HG02678 (cell line): Measurements from ENCODE around the gene ZG16B.

ENCODE experiments used
- ATAC-seq: cut with Tn5 transposase; IDR thresholded peaks from one replicate; pipeline ENCODE4 v1.9.1; 2021; ENCODE audit warnings: mild to moderate bottlenecking, moderate library complexity; ENCODE audit not compliant: unreplicated experiment

The ZG16B gene

DNA sequence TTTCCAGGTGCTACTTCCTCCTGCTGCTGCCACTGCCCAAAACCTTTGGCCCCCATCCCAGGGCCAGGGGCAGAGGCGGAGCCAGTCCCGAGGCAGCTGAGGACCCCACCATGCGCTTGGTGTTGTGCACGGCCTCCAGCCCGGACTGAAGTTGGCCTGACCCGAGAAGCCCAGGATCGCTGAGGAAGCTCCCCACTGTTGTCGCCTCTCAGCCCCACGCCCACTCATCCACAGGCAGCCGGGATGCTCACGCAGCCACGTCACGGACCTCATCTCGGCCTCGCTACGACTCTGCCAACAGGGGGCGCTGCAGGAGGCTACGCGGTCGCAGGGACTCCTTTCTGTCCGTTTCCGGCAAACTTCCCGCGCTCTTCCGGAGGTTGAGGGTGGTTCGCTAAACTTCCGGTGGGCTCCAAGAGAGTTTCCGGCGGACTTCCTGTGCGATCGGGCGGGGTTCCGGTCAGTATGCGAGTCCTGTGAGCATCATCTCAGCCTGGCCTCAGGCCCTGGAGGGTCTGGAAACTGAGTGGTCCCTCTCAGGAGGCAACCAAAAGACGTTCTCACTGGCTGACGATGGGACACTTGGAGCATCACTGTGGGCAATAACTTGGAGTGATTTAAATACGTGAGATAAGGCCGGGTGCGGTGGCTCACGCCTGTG, 12.4 kb downstream of the ZG16B start:
- no peak for ATAC-seq

DNA sequence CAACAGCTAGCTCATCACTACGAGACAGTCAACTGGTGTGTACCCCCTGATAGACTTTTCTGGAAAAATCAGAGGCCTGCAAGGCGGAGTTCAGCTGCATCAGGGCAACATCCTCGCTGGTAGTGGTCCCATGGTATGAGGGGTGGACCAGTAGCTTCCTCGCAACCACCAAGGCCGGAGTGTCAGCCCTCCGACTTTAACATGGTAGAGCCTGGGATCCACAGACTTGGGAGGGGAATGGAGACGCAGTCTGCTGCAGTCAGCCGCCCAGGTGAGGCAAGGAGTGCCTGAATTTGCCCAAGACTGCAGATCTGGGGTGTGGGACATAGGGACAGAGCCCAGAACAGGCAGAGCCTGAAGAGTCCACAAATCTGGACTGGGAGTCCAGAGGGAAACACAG, 13.4 kb downstream of the ZG16B start:
- ATAC-seq: no peak

DNA sequence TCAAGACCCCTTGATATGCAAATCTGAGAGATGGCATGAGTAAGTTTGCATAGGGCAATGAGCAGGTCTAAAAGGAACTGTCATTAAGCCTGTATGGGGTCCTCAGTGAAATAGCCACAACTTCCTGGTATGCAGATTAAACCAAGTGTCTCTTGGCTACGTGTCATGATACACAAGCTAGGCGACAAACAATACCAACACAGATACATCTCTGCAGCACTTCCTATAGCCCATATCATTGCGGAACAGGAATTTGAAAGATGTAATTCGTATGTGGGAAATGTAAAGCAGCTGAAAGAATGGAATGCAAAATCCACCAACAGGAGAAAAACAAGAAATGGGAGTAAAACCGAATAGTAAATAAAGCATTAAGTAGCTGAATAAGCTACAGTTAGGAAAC, 15.0 kb downstream of the ZG16B start:
- no peak for ATAC-seq

DNA sequence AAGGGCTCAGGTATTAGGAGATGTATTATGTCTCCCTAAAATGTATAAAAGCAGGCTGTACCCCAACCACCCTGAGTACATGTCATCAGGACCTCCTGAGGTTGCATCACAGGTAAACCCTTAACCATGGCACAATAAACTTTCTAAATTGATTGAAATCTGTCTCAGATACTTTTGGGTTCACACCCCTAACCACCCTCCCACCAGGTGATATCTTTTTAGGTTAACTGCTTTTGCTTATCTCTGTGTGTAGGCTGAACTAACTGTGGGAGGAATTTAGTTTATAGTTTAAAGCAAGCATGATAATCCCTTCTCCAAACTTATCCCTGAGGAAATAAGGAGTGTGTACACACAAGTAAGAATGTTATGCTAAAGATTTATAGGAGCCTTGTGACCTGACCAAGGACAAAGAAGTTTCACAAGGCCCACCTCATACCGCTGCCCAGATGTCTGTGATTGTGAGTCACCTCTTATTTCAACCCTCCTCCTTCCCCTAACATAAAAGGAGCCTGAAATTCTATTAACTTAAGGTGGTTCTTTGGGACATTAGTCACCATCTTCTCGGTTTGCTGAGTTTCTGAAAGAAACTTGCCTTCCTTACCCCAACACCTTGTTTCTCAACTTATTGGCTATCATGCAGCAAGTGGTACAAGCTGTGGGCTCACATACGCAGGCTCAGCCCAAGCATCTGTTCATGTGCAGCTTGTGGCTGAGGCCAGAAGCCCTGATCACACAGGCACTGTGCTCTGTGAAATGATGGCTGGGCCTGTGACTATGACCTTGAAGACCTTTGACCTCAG, 16.6 kb downstream of the ZG16B start:
- ATAC-seq: no peak

DNA sequence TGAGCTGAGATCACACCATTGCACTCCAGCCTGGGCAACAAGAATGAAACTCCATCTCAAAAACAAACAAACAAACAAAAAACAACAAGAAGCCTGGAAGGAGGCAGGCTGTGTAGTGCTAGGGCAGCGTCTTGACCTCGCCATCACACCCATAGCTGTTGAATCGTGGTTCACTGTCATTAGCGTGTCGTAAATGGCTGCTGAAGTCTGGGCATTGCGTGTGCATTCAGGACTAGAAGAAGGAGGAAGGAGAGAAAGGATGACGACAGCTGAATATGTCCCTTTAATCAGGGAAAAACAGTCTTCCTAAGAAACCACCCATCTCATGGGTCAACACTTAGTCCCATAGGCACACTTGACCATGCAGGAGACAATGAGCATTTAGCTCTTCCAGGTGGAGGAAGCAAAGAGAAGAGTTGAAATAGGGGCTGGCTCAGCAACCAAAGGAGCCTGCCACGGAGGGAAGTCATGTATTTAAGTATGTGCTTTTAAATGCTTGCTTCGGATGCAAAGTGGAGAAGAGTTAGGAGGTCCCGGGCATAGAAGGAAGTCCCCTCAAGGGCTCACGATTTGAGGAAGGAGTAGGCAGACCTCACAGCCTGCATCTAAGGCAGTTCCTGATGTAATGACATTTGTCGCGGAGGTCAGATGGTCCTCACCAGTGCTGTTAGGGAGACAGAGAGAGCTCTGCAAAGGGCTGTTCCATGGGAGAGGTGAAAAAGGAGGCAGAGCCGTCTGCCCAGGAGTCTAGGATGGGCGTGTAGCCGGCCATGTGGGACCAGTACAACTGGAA, 19.0 kb downstream of the ZG16B start:
- ATAC-seq: no peak

DNA sequence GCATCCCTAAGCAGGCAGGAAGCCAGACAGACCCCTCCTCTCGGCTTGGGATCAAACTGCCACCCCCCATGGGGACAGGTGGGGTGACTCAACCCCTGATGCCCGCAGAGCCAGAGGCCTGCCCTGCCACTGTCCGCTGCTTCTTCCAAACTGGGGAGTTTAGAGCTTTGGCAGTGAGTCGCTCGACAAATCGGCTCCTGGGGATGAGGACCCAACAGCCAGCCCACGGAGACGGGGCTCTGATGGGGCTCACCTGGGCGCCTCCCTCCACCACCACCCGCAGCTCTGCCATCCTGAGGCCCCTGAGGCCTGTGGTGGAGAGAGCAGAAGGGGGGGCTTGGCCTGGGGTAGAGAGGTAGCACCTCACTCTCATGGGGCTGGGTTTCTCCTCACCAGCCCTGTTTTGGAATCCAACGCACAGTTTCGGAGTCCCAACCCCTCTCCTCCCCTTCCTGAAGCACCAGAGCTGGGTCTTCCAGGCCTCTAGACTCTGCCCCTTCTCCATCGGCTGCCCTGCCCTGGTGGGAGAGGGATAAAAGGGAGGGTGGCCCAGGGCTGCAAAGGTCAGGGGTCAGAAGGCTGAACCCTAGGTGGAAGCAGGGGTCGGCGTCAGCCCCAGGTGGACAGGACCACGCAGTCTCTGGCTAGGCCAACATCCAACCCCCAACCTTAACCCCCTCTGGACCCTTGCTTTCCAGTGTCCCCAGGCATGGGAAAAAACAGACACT, 22.1 kb downstream of the ZG16B start:
- ATAC-seq: no peak

DNA sequence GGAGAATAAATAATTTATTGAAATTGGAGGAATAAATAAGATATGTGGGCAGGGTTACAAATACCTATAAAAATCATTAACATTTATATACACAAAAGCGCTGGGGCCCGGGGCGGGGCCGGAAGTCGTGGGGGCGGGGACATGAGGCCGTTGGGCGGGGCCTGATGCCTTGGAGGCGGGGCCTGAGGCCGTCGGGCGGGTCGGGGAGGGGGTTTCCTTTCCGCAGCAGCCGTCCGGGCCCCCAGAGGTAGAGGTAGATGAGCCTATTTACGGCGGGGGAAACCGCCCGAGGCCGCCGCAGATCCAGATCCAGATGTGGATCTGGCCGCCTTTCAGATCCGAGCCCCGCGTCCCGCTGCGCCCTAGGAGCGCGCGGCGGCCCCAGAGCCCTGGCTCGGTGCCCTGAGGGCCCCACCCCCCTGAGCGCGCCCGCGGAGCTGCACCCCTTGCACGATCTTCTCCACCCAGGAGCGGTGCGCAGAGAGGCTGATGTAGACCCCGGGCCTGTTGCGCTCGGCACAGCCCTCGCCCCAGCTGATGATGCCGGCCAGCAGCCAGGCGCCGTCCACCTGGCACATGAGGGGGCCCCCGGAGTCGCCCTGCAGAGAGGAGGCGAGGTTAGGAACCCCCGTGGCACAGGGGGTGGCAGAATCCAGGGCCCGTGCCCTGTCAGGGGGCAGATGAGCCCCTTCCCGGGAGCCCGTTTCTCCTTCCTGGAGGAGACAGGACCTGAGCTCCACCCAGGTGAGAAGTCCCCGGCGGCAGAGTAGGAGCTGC, 22.8 kb downstream of the ZG16B start:
- ATAC-seq: no peak

DNA sequence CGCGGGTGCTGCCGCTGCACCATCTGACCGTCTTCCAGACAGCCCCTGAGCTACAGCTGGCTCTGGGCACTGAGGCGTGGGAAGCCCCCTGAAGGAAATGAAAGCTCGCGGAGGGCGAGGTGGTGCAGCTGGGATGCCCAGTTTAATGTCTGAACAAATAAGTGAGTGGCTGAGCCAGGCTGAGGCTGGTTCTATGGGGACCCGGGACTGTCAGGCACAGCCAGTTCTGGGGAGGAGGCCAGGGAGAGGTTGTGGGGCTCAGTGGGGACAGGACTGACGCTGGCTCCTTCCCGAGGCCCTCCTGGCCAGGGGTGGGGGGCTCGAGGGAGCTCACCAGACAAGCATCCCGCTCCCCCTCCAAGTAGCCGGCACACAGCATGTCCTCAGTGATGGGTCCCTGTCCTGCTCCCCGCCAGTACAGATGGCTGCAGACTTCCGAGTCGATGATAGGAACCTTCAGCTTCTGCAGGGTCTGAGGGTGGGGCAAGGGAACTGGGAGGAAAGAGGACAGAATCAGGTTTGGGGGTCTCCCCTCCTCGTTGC, 23.5 kb downstream of the ZG16B start:
- ATAC-seq: no peak

DNA sequence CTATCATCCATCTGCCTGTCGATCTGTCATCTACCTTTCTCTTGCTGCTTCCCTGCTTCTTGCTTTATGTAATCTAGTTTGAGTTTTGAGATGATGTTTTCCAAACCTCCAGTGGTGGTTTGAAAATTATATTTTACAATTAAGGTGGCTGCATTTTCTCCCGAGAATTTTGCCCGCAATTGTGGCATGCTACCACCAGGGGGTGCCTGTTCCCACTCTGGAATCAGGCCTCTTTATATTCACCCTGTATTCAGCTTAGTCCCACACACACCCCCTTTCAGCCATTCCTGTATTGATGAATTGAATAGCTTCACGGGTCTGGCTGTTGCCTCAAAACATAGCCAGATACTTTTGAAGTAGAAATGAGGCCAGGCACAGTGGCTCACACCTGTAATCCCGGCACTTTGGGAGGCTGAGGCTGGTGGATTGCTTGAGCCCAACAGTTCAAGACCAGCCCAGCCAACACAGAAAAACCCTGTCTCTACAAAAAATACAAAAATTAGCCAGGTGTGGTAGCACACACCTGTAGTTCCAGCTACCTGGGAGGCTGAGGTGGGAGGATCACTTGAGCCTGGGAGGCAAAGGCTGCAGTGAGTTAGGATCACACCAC, 24.7 kb downstream of the ZG16B start:
- no peak for ATAC-seq

DNA sequence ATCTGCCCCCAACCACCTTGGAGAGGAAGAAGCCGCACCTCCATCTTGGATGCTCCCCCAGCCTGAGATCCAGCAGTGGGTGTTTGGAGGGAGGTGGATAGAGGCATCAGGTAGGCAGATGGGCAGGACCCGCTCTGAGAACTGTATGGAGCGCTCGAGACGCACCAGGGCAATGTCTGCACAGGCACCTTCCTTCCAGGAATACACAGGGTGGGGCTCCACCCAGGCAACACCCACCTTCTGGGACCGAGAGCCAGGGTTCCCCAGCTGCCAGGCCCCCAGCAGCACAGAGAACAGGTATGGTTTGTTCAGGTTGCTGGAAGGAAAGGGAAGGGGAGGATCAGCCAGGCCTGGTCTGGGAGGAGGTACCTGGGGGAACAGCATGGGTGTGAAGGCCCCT, 25.4 kb downstream of the ZG16B start:
- no peak for ATAC-seq

DNA sequence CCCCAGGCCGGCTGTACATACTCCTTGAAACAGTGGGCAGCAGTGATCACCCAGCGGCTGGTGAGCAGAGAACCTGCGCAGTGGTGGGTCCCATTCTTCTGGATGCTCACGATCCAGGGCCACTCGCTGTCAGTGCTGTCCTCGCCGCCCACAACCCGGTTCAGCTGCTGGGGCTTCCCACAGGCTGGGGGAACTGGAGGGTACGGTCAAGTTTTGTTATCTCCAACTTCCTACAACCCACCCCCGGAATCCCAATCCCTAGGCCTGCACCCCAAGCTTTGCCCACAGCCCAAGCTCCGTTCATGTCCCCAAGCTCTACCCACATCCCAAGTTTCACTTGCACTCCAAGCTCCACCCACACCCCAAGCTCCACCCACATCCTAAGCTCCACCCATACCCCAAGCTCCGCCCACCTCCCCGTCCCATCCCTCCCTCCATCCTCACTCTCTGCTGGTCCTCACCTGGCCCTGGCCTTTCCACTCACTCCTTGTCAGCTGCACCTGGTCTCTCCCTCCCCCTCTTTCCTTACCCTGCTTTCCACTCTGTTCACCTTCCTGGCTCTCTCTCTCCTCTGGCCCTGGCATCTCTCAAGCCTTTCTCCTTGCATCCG, 26.1 kb downstream of the ZG16B start:
- no peak for ATAC-seq

DNA sequence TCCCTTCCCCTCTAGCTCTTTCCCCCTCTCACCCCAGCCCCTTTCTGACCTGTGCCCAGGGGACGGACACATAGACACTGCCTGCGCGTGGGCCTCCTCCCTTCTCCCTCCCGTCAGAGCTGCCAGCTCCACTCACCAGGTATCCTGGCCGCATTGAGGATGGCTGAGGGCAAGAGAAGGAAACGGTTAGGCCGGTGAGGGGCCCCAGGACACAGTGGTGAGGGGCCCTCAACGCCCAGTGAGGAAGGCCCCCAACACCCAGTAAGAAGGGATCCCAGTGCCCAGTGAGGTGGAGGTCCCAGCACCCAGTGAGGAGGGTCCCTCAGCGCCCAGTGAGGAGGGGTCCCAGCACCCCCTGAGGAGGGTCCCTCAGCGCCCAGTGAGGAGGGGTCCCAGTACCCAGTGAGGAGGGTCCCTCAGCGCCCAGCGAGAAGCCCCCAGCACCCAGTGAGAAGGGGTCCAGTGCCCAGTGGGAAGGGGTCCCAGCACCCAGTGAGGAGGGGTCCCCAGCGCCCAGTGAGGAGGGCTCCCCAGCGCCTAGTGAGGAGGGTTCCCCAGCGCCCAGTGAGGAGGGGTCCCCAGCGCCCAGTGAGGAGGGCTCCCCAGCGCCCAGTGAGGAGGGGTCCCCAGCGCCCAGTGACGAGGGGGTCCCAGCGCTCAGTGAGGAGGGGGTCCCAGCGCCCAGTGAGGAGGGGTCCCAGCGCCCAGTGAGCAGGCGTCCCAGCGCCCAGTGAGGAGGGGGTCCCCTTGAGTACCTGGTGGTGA, 26.8 kb downstream of the ZG16B start:
- ATAC-seq: no peak

DNA sequence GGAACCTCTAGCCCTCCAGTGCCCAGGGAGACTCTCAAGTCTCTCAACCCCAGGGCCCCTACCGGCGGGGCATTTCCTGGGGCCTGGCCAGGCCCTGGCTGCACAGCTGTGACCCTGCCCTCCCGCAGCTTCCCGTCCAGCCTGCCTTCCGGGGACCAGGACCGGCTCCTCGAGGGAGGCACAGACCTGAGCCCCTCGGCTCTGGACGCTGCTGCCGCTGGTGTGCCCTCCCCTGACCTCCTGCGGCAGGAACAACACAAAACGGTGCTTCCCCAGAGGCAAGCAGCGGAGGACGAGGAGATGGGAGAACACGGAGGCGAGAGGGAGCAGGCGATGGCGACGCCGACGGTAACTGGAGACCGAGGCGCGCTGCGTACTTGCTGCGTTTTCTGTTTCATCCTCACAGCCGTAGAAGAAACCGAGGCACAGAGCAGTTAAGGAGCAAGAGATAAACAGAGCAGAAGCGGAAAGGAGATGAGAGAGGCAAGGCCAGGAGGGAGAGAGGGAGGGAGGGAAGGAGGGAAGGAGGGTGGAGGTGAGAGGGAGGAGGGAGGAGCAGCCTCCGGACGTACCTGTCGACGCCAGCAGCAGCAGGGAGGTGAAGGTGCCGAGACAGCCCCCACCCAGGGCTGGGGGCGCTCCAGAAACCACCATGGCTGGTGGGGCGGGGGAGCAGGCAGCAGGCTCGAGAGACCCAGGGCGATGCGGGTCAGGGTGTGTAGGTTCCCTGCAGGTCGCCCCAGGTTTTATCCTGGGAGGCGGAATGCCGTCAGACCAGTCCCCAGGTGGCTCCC, 27.5 kb downstream of the ZG16B start, which contains the start of gene PRSS22:
Gene PRSS22, minus strand, starts transcription at position 720 of the 794 bp plus-strand sequence. Its CDS starts 66 bp downstream, at position 654.
- ATAC-seq: no peak

DNA sequence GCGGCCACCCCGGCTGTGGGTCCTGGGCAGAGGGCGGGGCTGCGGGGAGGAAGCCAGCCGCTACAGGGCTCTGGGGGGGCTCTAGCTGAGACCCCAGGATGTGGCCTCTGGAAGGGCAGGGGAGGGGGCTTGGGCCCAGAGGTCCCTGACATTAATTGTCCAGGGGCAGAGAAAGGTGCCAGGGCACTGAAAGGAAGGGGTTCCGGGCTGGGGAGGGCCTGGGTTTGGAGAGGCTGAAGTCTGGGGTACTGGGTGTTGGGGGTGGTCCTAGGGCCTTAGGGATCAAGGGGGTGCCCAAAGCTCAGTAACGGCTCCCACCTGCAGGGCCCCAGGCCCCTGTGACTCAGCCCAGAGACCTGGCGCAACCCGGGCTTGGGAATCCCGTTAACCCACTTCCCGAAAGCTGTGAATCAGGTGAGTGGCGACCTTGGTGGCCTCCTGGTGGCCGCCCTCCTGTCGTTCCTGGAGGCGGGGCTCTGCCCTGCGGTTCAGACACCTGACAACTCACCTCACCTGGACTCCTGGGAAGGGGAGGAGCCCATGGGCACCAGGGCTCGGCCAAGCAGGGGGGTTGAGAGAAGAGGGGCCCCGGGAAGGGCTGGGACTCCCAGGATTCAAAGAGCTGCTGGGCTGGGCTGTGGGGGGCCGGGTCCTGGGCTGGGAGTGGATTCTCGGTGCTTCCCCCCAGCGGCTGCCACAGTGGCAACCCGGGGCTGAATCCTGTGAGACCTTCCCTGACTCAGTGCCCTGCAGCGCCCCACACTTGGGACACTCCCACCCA, 28.3 kb downstream of the ZG16B start:
- ATAC-seq: no peak

DNA sequence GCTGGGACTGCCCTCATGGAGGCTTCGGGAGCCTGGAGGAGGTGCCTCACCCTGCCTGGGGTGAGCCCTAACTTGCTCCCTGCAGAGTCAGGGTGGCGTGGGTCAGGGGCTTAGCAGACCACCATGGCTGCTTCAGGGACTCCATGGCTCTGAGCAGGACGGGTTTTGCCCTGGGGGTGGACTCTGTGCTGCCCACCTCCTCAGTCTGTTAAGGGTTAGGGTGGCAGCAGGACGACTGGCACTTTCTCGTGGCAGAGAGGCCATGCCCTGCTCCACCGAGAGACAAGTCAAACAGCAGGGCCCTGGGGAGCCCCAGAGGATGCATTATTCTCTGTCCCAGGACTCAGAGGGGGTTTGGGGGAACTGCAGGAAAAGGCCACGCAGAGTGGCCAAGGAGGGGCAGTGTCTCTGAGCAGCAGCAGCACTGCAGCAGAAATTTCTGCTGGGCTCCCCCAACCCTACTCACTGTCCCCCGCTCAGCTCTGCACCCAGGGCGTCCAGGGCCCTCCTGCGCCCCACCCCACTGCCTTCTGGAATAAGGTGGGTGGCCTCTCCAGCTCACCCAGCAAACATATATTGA, 29.7 kb downstream of the ZG16B start:
- ATAC-seq: no peak

DNA sequence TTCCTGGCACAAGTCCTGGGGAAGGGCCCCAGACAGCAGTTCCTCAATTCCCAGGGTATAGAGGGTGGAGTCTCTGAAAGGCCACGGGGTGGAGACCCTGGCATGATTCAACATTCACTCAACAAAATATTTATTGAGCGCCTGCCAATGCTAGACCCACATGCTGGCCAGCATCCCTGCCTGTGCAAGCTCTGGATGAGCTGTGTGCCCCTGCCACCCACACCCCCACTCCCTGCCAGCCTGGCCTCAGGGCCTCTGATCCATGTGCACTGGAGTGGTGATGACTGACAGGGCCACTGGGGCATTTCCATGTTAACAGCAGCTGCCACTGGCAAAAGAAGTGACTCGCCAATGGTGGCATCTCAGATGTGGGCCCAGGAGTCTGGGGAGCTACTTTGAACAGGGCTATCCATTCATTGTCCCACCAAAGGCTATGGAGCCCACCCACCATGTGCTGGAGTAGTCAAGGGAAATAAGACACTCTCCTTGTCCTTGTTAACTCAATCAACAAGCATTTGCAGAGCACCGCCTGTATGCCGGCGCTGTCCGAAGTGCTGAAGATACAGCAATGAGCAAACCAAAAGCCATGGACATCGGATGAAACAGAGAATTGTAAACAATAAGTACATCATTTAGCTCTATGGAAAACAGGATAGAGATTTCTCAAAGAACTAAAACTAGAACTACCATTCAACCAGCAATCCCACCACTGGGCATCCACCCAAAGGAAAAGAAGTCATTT, 30.9 kb downstream of the ZG16B start:
- ATAC-seq: no peak
